Measurements from ENCODE around the gene NHEJ1. TPM values are rescaled to one million over a fixed set of nuclear protein-coding genes. Genes with fewer than 3 reads are reported as not detected.

The NHEJ1 gene
- total RNA-seq, 1 experiment from 2014 or later, result 16.4 TPM

- POLR2A ChIA-PET, result no interaction called here
- BruUV-seq (replicated peaks), result no TSS peak
- no peaks in the 10 kb centered on the region for H4K20me1 ChIP-seq (ENCODE audit: insufficient read depth)
Observed at GRCh38 chr2:219180961-219181360, 20.3 kb upstream of the NHEJ1 start.

More at GRCh38 chr2:219180961-219181360, 20.3 kb upstream of the NHEJ1 start:
- Histone ChIP-seq H3K36me3 (ENCODE audit: control insufficient read depth in 1 of 2, insufficient read depth in 2 of 2, low read length in 2 of 2) (peaks cover 13 to 17% of the 10 kb centered on the region in 2 experiments; a peak in 3 of 4 replicates), H3K27me3 (ENCODE audit: insufficient read depth, low read length) (no peaks in the 10 kb centered on the region), H3K9me2 (ENCODE audit: insufficient read depth) (no peaks in the 10 kb centered on the region), H3K9me3 (ENCODE audit: control insufficient read depth in 1 of 2, insufficient read depth in 1 of 2, low read depth in 1 of 2, low read length in 2 of 2) (no peaks in the 10 kb centered on the region), H3K27ac (ENCODE audit: low read depth, low read length) (no peak overlapping the region), H3K9ac (ENCODE audit: low read length) (no peak overlapping the region), H3K79me2 (ENCODE audit: insufficient read depth, low read length) (peaks cover 19% of the 10 kb centered on the region), H3K4me3 (replicated peaks in 1 of 2; ENCODE audit: low read depth in 1 of 2, low read length in 2 of 2) (no peak overlapping the region), H2AFZ (ENCODE audit: low read depth, low read length, poor library complexity, severe bottlenecking) (no peak overlapping the region), H3K4me2 (ENCODE audit: low read length) (no peak overlapping the region), H3K4me1 (ENCODE audit: control insufficient read depth in 1 of 2, insufficient read depth in 2 of 2, low read length in 2 of 2) (peaks cover 5 to 22% of the 10 kb centered on the region in 2 experiments; a peak in 3 of 4 replicates)
- no peak for DNase-seq (ENCODE audit: low read depth, low spot score)
- intact Hi-C loops (cut with micrococcal nuclease), result no loop called here
- TF ChIP-seq TCF7L2 (IDR thresholded peaks at IDR 0.05; ENCODE audit: borderline replicate concordance, extremely low read depth, insufficient read depth, insufficient read length) (no peak), SP1 (IDR thresholded peaks at IDR 0.05; ENCODE audit: low read depth) (no peak), ZFX (IDR thresholded peaks at IDR 0.05) (no peak), EGR1 (IDR thresholded peaks at IDR 0.05; ENCODE audit: low read depth) (no peak), MAX (IDR thresholded peaks at IDR 0.05) (no peak), ELF1 (IDR thresholded peaks at IDR 0.05; ENCODE audit: borderline replicate concordance, low read depth) (no peak), POLR2AphosphoS5 (IDR thresholded peaks at IDR 0.05; ENCODE audit: low read depth, low read length) (no peak), SIN3A (IDR thresholded peaks at IDR 0.05; ENCODE audit: low read depth) (no peak), CEBPB (IDR thresholded peaks at IDR 0.05; ENCODE audit: low read depth) (no peak), EZH2phosphoT487 (IDR thresholded peaks at IDR 0.05; ENCODE audit: borderline replicate concordance) (no peak), ATF3 (IDR thresholded peaks at IDR 0.05) (no peak), RAD21 (IDR thresholded peaks at IDR 0.05; ENCODE audit: low read depth) (no peak), CBX3 (IDR thresholded peaks at IDR 0.05; ENCODE audit: low read depth) (no peak), CTCF (IDR thresholded peaks at IDR 0.05 in 2 of 3, conservative IDR thresholded peaks at IDR 0.05 in 1 of 3; ENCODE audit: borderline replicate concordance in 1 of 3, insufficient read depth in 1 of 3, low read depth in 2 of 3, low read length in 2 of 3) (no peak), REST (IDR thresholded peaks at IDR 0.05; ENCODE audit: low read depth) (no peak), SRF (IDR thresholded peaks at IDR 0.05; ENCODE audit: low read depth) (no peak), JUND (IDR thresholded peaks at IDR 0.05) (no peak), EZH2 (IDR thresholded peaks at IDR 0.05) (no peak), FOSL1 (IDR thresholded peaks at IDR 0.05; ENCODE audit: low read depth) (no peak)
- ChIA-PET RAD21 (ENCODE audit: low non-redundant PET in 1 of 2, low total read pairs in 2 of 2, uncharacterized antibody in 2 of 2, unreplicated experiment in 2 of 2) (no interaction called here), CTCF (no interaction called here)
- no peak for ATAC-seq

All from HCT116 (cell line).